Loucy (cell line): ENCODE results near the gene SCML2.

ENCODE experiments used
- H2AFZ ChIP-seq: fragments of 200-600 bp; sonication (generic); 2 replicates; pipeline ENCODE4 v1.6.0; 2016; ENCODE audit warnings: antibody characterized with exemption, mild to moderate bottlenecking, low read length, moderate library complexity
- H3F3A ChIP-seq: fragments of 200-600 bp; 2 replicates; pipeline ENCODE4 v1.6.0; 2016; ENCODE audit warnings: antibody characterized with exemption, low read depth, mild to moderate bottlenecking
- H3K27me3 ChIP-seq: fragments of 200-600 bp; sonication (generic); 2 replicates; pipeline ENCODE4 v1.6.1; 2014; ENCODE audit warnings: low read length, mild to moderate bottlenecking; ENCODE audit not compliant: insufficient read depth, poor library complexity, severe bottlenecking
- H3K36me3 ChIP-seq: fragments of 200-600 bp; sonication (generic); 2 replicates; pipeline ENCODE4 v1.6.1; 2016; ENCODE audit warnings: low read length; ENCODE audit not compliant: insufficient read depth
- H3K4me1 ChIP-seq: fragments of 200-600 bp; sonication (generic); 2 replicates; pipeline ENCODE4 v1.5.1; 2014; ENCODE audit warnings: low read length, mild to moderate bottlenecking; ENCODE audit not compliant: insufficient read depth, poor library complexity, severe bottlenecking
- H3K4me2 ChIP-seq: fragments of 200-600 bp; sonication (generic); 2 replicates; pipeline ENCODE4 v1.6.0; 2014; ENCODE audit warnings: antibody characterized with exemption, low read length, low read depth, mild to moderate bottlenecking; ENCODE audit not compliant: poor library complexity, severe bottlenecking
- H3K4me3 ChIP-seq: fragments of 200-600 bp; sonication (generic); 2 replicates; pipeline ENCODE4 v1.5.1; 2014; ENCODE audit warnings: low read length, mild to moderate bottlenecking, mixed read lengths; ENCODE audit not compliant: poor library complexity, severe bottlenecking
- H3K79me2 ChIP-seq: fragments of 200-600 bp; sonication (generic); 2 replicates; pipeline ENCODE4 v1.6.1; 2014; ENCODE audit warnings: low read length; ENCODE audit not compliant: insufficient read depth
- H3K9ac ChIP-seq: fragments of 200-600 bp; sonication (generic); 2 replicates; pipeline ENCODE4 v1.6.0; 2014; ENCODE audit warnings: mild to moderate bottlenecking, low read depth, low read length, moderate library complexity; ENCODE audit not compliant: poor library complexity, severe bottlenecking
- H3K9me2 ChIP-seq: fragments of 200-600 bp; sonication (generic); replicated peaks from 2 replicates; pipeline ENCODE4 v1.6.1; 2016; ENCODE audit warnings: low read depth, low read length, mixed read lengths
- H3K9me3 ChIP-seq: fragments of 200-600 bp; sonication (generic); 2 replicates; pipeline ENCODE4 v1.6.1; 2014; ENCODE audit warnings: mild to moderate bottlenecking, antibody characterized with exemption, low read length, low read depth; ENCODE audit not compliant: insufficient read depth
- H4K20me1 ChIP-seq: fragments of 200-600 bp; sonication (generic); 2 replicates; pipeline ENCODE4 v1.6.0; 2014; ENCODE audit warnings: antibody characterized with exemption, low read length, mild to moderate bottlenecking; ENCODE audit not compliant: insufficient read depth, poor library complexity, severe bottlenecking
- EZH2phosphoT487 ChIP-seq: fragments of 200-600 bp; IDR thresholded peaks from 2 replicates; pipeline ENCODE4 v1.6.1; 2018; ENCODE audit warnings: antibody characterized with exemption, mild to moderate bottlenecking, moderate library complexity, borderline replicate concordance
- TF ChIP-seq, protein P1 (sequence below): fragments of 200-600 bp; sonication (generic); conservative IDR thresholded peaks from 2 replicates; pipeline ENCODE4 v1.5.1; 2014; ENCODE audit warnings: mild to moderate bottlenecking, antibody characterized with exemption, low read length

SCML2 gene

DNA sequence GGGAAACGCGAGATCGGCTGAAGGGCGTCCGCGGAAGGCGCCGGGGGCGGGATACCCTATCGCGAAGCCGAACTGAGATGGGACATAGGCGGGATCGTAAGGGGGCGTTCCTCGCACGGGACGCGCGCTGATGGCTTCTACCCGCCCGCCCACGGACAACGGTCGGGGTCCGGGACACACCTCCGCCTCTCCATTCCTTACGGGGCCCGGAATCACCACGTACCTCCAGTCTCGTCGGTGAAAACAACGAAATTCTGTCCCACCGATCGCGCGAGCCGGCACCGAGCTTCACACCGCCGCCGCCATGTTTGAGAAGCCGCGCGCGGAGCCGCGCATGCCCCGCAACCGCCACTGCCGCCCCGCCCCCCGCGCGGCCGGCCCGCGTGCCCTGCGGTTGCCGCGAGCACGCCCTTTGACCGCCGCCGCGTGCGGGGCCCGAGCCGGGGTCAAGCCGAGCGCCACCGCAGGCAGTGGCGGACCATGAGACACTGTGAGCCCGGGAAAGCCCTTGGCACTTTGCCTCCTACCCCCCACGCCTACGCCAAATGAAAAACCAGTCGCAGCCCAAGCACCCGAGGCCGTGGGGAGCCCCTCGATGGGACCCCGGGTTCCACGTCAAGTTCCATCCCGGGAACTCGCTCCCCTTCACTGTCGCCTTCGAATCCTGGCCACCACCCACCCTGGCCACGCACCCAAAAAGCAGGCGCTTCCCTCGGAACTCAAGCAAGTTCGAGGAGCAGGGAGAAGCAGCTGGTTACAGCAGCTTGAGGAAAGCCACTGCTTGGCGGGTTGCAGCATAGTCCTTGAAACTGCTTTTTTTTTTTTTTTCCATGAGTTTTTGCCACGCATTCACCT is at the start of gene SCML2:
Gene SCML2 (minus strand): TSS at position 320 of the 855 bp plus-strand sequence. CDS start 20,617 bp downstream, outside the sequence.
- Histone ChIP-seq H3K36me3 (no peaks in the 10 kb centered on the region), H4K20me1 (no peaks in the 10 kb centered on the region), H2AFZ (no peak within 1 kb of the TSS), H3K79me2 (no peaks in the 10 kb centered on the region), H3F3A (no peaks in the 10 kb centered on the region), H3K9ac (no peak within 1 kb of the TSS), H3K4me2 (no peak within 1 kb of the TSS), H3K4me1 (no peaks in the 10 kb centered on the region), H3K9me2 (no peaks in the 10 kb centered on the region), H3K27me3 (no peaks in the 10 kb centered on the region), H3K9me3 (no peaks in the 10 kb centered on the region), H3K4me3 (no peak within 1 kb of the TSS)
- TF ChIP-seq EZH2phosphoT487: no peak
- TF ChIP-seq, protein P1, sequence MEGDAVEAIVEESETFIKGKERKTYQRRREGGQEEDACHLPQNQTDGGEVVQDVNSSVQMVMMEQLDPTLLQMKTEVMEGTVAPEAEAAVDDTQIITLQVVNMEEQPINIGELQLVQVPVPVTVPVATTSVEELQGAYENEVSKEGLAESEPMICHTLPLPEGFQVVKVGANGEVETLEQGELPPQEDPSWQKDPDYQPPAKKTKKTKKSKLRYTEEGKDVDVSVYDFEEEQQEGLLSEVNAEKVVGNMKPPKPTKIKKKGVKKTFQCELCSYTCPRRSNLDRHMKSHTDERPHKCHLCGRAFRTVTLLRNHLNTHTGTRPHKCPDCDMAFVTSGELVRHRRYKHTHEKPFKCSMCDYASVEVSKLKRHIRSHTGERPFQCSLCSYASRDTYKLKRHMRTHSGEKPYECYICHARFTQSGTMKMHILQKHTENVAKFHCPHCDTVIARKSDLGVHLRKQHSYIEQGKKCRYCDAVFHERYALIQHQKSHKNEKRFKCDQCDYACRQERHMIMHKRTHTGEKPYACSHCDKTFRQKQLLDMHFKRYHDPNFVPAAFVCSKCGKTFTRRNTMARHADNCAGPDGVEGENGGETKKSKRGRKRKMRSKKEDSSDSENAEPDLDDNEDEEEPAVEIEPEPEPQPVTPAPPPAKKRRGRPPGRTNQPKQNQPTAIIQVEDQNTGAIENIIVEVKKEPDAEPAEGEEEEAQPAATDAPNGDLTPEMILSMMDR: no peak

DNA sequence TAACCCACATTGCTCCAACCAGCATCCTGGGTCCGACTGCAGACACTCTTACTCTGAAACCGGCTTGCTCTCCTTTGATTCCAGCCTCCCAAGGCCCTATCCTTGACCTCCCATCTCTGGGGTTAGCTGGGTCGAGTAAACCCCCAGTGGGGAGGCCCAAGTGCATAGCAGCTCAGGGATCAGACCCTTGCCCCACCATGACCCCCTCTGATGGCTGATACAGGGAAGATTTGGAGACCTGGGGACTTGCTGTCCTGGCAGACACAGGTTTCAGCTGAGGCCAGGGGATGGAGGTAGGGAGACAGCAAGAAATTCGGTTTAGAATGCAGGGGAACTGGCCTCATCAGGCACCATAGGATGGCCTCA is 47.3 kb upstream of the SCML2 start:
- H3K79me2 ChIP-seq: no peaks in the 10 kb centered on the region
- H3K9ac ChIP-seq: no peak overlapping the region
- H3K36me3 ChIP-seq: no peaks in the 10 kb centered on the region
- H3K9me2 ChIP-seq: no peaks in the 10 kb centered on the region
- no peaks in the 10 kb centered on the region for H4K20me1 ChIP-seq
- no peak overlapping the region for H3K4me3 ChIP-seq
- H3F3A ChIP-seq: no peaks in the 10 kb centered on the region
- TF ChIP-seq EZH2phosphoT487: no peak
- TF ChIP-seq, protein P1: no peak
- H3K4me1 ChIP-seq: no peaks in the 10 kb centered on the region
- no peaks in the 10 kb centered on the region for H3K27me3 ChIP-seq
- no peak overlapping the region for H2AFZ ChIP-seq
- no peak overlapping the region for H3K4me2 ChIP-seq
- H3K9me3 ChIP-seq: no peaks in the 10 kb centered on the region

DNA sequence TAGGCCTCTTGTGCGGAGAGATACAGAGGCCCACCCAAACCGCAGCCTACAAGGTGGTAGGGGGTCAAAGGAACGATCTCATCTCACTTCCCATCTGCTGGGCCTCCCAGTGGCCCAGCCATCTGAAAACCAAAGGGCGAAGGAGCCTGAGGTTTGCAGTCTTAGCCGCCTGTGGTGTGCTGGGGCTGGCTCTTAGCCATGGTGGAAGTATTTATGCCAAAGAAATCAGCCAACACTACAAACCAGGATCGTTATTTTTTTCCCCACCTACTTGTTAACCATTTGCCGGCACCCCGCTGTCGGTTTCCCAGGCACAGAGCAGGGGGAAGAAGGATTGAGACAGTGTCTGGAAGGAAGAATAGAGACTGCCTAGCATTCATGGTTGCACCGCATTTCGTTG is 40.0 kb upstream of the SCML2 start:
- H3F3A ChIP-seq: no peaks in the 10 kb centered on the region
- H3K79me2 ChIP-seq: no peaks in the 10 kb centered on the region
- H3K36me3 ChIP-seq: no peaks in the 10 kb centered on the region

More for the DNA sequence above, 40.0 kb upstream of the SCML2 start:
- Histone ChIP-seq H3K4me3 (no peak overlapping the region), H3K9me3 (no peaks in the 10 kb centered on the region), H3K27me3 (no peaks in the 10 kb centered on the region), H3K9me2 (no peaks in the 10 kb centered on the region), H2AFZ (no peak overlapping the region), H3K4me2 (no peak overlapping the region), H4K20me1 (no peaks in the 10 kb centered on the region), H3K4me1 (no peaks in the 10 kb centered on the region), H3K9ac (no peak overlapping the region)
- TF ChIP-seq, protein P1: no peak
- no peak for TF ChIP-seq EZH2phosphoT487
